Measurements from ENCODE around the gene IMP4. TPM values are rescaled to one million over a fixed set of nuclear protein-coding genes. Genes with fewer than 3 reads are reported as not detected.
A peak's percentile ranks its signal among the peaks of the same experiment; 100 is the strongest.

IMP4 gene
- total and polyA plus RNA-seq, 2 of the 13 experiments (the other 11 are each of a cell fraction or from before 2014, with no cell fraction given) = 142 to 158 TPM

DNA sequence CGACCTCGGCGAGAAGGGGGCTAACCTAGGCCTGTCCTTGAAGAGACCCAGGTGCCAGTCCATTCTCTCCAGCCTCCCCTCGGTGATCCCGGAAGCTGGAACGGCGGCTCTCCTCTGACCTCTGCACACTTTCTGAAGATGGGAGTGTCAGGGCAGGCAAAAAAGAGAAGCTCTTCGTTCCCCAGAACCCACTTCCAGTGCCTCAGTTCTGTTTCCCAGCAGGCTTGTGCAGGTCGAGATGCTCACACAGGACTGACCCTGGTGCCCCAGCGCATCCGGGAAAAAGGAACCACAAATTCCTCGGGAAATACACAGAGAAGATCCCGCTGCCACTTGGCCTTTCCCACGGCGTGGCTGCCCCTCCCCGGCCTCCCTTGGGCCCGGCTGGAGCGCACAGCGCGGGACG is 12.5 kb downstream of the IMP4 start (continued):
- TF ChIP-seq, protein P1, sequence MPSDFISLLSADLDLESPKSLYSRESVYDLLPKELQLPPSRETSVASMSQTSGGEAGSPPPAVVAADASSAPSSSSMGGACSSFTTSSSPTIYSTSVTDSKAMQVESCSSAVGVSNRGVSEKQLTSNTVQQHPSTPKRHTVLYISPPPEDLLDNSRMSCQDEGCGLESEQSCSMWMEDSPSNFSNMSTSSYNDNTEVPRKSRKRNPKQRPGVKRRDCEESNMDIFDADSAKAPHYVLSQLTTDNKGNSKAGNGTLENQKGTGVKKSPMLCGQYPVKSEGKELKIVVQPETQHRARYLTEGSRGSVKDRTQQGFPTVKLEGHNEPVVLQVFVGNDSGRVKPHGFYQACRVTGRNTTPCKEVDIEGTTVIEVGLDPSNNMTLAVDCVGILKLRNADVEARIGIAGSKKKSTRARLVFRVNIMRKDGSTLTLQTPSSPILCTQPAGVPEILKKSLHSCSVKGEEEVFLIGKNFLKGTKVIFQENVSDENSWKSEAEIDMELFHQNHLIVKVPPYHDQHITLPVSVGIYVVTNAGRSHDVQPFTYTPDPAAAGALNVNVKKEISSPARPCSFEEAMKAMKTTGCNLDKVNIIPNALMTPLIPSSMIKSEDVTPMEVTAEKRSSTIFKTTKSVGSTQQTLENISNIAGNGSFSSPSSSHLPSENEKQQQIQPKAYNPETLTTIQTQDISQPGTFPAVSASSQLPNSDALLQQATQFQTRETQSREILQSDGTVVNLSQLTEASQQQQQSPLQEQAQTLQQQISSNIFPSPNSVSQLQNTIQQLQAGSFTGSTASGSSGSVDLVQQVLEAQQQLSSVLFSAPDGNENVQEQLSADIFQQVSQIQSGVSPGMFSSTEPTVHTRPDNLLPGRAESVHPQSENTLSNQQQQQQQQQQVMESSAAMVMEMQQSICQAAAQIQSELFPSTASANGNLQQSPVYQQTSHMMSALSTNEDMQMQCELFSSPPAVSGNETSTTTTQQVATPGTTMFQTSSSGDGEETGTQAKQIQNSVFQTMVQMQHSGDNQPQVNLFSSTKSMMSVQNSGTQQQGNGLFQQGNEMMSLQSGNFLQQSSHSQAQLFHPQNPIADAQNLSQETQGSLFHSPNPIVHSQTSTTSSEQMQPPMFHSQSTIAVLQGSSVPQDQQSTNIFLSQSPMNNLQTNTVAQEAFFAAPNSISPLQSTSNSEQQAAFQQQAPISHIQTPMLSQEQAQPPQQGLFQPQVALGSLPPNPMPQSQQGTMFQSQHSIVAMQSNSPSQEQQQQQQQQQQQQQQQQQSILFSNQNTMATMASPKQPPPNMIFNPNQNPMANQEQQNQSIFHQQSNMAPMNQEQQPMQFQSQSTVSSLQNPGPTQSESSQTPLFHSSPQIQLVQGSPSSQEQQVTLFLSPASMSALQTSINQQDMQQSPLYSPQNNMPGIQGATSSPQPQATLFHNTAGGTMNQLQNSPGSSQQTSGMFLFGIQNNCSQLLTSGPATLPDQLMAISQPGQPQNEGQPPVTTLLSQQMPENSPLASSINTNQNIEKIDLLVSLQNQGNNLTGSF (CRISPR knock-in tag; IDR thresholded peaks at IDR 0.05) = 0 out of 2 replicates have a peak, but pooled peaks have one; percentile 32
- TF ChIP-seq, protein P2, sequence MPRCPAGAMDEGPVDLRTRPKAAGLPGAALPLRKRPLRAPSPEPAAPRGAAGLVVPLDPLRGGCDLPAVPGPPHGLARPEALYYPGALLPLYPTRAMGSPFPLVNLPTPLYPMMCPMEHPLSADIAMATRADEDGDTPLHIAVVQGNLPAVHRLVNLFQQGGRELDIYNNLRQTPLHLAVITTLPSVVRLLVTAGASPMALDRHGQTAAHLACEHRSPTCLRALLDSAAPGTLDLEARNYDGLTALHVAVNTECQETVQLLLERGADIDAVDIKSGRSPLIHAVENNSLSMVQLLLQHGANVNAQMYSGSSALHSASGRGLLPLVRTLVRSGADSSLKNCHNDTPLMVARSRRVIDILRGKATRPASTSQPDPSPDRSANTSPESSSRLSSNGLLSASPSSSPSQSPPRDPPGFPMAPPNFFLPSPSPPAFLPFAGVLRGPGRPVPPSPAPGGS (CRISPR knock-in tag; IDR thresholded peaks at IDR 0.05) = peak; percentile 13; the same call in 1 of the 2 replicates
- no peak for TF ChIP-seq TEAD2 (CRISPR knock-in tag; IDR thresholded peaks at IDR 0.05)
- TF ChIP-seq, protein P3, sequence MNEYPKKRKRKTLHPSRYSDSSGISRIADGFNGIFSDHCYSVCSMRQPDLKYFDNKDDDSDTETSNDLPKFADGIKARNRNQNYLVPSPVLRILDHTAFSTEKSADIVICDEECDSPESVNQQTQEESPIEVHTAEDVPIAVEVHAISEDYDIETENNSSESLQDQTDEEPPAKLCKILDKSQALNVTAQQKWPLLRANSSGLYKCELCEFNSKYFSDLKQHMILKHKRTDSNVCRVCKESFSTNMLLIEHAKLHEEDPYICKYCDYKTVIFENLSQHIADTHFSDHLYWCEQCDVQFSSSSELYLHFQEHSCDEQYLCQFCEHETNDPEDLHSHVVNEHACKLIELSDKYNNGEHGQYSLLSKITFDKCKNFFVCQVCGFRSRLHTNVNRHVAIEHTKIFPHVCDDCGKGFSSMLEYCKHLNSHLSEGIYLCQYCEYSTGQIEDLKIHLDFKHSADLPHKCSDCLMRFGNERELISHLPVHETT (CRISPR knock-in tag; conservative IDR thresholded peaks at IDR 0.05) = 0 out of 2 replicates have a peak, but pooled peaks have one; percentile 38
- no peak for TF ChIP-seq LCORL (IDR thresholded peaks at IDR 0.05)
- peak; percentile 8; the same call in 1 of the 2 replicates for TF ChIP-seq LCORL (CRISPR knock-in tag; IDR thresholded peaks at IDR 0.05)
- 0 out of 2 replicates have a peak, but pooled peaks have one; percentile 15 for TF ChIP-seq PAWR (CRISPR knock-in tag; IDR thresholded peaks at IDR 0.05; ENCODE audit: borderline replicate concordance)
- no peak for TF ChIP-seq ZNF3 (CRISPR knock-in tag; IDR thresholded peaks at IDR 0.05)
- peak; percentile 3; the same call in 1 of the 2 replicates for TF ChIP-seq SALL2 (CRISPR knock-in tag; IDR thresholded peaks at IDR 0.05)
- 0 out of 2 replicates have a peak, but pooled peaks have one; percentile 16 for TF ChIP-seq ZNF256 (CRISPR knock-in tag; conservative IDR thresholded peaks at IDR 0.05)
- TF ChIP-seq, protein P4, sequence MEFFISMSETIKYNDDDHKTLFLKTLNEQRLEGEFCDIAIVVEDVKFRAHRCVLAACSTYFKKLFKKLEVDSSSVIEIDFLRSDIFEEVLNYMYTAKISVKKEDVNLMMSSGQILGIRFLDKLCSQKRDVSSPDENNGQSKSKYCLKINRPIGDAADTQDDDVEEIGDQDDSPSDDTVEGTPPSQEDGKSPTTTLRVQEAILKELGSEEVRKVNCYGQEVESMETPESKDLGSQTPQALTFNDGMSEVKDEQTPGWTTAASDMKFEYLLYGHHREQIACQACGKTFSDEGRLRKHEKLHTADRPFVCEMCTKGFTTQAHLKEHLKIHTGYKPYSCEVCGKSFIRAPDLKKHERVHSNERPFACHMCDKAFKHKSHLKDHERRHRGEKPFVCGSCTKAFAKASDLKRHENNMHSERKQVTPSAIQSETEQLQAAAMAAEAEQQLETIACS (CRISPR knock-in tag; IDR thresholded peaks at IDR 0.05) = 0 out of 2 replicates have a peak, but pooled peaks have one; percentile 6
- peak; percentile 64; the same call in 1 of the 2 replicates for TF ChIP-seq FOXC1 (CRISPR knock-in tag; IDR thresholded peaks at IDR 0.05; ENCODE audit: borderline replicate concordance)
- TF ChIP-seq PHF21A (CRISPR knock-in tag; IDR thresholded peaks at IDR 0.05) = no peak
- TF ChIP-seq, protein P5, sequence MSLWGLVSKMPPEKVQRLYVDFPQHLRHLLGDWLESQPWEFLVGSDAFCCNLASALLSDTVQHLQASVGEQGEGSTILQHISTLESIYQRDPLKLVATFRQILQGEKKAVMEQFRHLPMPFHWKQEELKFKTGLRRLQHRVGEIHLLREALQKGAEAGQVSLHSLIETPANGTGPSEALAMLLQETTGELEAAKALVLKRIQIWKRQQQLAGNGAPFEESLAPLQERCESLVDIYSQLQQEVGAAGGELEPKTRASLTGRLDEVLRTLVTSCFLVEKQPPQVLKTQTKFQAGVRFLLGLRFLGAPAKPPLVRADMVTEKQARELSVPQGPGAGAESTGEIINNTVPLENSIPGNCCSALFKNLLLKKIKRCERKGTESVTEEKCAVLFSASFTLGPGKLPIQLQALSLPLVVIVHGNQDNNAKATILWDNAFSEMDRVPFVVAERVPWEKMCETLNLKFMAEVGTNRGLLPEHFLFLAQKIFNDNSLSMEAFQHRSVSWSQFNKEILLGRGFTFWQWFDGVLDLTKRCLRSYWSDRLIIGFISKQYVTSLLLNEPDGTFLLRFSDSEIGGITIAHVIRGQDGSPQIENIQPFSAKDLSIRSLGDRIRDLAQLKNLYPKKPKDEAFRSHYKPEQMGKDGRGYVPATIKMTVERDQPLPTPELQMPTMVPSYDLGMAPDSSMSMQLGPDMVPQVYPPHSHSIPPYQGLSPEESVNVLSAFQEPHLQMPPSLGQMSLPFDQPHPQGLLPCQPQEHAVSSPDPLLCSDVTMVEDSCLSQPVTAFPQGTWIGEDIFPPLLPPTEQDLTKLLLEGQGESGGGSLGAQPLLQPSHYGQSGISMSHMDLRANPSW (CRISPR knock-in tag; IDR thresholded peaks at IDR 0.05; ENCODE audit: borderline replicate concordance) = 0 out of 2 replicates have a peak, but pooled peaks have one; percentile 29
- TF ChIP-seq ZBTB8A (CRISPR knock-in tag; IDR thresholded peaks at IDR 0.05; ENCODE audit: borderline replicate concordance, low read depth) = 0 out of 2 replicates have a peak, but pooled peaks have one; percentile 16
- TF ChIP-seq ZNF224 (CRISPR knock-in tag; IDR thresholded peaks at IDR 0.05) = 0 out of 2 replicates have a peak, but pooled peaks have one; percentile 81
- no peak for TF ChIP-seq ZNF766 (CRISPR knock-in tag; IDR thresholded peaks at IDR 0.05; ENCODE audit: borderline replicate concordance)
- no peak for TF ChIP-seq ZNF572 (CRISPR knock-in tag; IDR thresholded peaks at IDR 0.05)
